AG09319 (cell line): ENCODE measurements around the gene MIEF1.

ENCODE experiments used
- DNase-seq: peaks from one replicate; pipeline ENCODE4 v3.0.0-alpha.2; 2010; ENCODE audit warnings: low read depth; ENCODE audit errors: extremely low read depth
- CTCF ChIP-seq: IDR thresholded peaks from 2 replicates; pipeline ENCODE4 v1.5.1; 2011; ENCODE audit warnings: low read depth, mild to moderate bottlenecking, inconsistent platforms, low read length, moderate library complexity

MIEF1 gene

GRCh38 chr22:39528080-39528661, 26.1 kb downstream of the MIEF1 start:
- no peak for DNase-seq

DNA sequence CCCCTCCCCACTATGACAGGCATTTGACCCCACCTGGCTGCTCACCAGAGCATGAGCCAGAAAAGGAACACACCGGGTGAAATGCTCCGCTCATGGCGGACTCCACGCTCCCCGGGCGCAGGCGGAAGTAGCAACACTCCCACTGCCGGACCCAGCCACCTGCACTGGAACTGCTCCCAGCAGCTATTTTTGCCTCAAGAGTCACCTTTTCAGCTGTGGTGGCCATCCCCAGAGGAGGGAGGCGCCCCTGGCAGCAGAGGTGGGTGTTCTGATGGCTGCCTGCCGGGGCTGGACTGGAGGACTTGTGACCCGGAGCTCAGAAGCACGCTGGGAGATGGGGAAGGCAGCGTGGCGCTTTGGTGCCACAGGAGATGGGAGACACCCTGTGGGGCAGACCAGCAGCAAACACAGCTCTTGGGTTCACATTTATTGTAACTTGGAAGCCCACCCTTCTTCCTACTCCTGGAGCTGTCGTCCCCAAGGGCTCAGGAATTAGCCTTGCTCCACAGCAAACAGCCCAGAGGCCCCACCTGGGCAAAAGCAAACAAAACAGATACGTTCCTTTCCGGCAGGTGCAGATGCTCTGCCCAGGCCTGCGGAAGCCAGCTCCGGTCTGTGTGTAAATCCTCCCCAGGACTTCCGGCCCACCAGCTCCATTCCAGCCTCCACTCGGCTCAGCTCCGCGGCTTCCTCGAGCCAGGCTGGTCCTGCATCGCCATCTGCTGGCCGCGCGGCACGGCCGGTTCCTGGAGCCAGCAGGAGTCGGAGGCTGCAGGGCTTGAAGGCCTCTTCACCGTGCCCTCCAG, 26.8 kb downstream of the MIEF1 start:
- DNase-seq: peak; percentile 85
- peak; percentile 100 for TF ChIP-seq CTCF

More at GRCh38 chr22:39528080-39528661, 26.1 kb downstream of the MIEF1 start:
- TF ChIP-seq CTCF: no peak

DNA sequence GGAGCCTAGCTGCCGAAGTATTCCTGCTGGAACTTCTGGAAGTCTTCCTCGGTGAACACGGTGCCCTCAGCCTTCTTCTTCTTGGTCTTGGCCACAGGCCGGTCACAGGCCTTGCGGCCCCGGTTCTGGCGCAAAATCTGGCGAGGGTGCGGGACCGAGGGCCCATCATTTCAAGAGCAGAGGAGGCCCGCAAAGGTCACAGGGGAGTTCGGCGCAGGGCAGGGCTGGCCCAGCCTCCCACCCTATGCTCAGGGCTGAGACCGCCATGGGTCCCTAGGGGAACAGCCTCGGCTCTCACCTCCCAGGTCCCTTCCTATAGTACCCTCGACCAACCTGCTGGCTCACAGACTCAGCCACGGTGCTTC, 27.4 kb downstream of the MIEF1 start:
- no peak for TF ChIP-seq CTCF
- DNase-seq: no peak

GRCh38 chr22:39530116-39530515, 28.0 kb downstream of the MIEF1 start:
- no peak for TF ChIP-seq CTCF
- DNase-seq: no peak

- DNase-seq: no peak
Observed at GRCh38 chr22:39530692-39531331, 28.7 kb downstream of the MIEF1 start.

DNA sequence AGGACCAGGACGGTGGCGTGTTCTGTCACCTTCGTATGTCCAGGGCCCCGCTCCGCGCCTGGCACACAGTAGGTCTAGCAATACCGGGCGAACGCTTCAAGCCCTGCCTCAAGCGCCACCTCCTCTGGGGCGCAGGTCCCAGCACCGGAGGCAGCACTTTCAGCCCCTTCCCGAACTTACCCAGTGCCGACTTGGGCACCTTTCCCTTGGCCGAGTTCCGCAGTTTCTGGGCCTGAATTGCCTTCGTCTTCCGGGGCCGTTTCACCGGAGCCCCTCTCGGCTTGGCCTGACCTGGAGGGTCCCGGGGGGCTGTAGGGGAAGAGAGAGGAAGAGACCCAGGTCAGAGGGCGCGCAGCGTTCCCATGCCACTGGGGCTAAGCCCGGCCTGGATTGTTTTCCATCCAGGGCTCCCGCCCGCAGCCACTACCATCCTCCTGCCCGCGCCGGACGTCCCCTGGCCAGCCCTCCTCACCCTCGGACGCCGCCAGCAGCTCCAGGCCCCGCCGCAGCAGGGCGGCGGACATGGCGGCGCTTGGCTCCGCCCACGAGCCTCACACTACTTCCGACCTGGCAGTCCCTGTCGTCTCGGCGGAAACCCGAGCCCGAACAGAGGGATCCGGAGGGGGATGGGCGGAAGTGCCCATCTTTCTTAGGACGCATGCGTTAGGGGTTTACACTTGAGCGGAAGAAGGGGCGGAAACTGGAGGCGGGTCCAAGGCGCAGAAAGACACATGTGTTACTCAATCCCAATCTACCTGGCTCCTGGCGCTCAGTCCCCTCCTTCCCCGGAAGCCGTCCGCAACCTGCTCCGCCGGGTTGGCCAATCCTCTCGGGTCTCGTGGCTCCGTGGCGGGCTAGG, 30.4 kb downstream of the MIEF1 start, which contains the start of gene RPS19BP1:
RPS19BP1 (minus strand) TSS at position 534 of the 859 bp plus-strand sequence; CDS start at position 524, 10 bp downstream.
- peak; percentile 98 for DNase-seq
- TF ChIP-seq CTCF: no peak

More at GRCh38 chr22:39530692-39531331, 28.7 kb downstream of the MIEF1 start:
- TF ChIP-seq CTCF: peak; percentile 12
